GM12872 (cell line): ENCODE results near the gene CAMK1D.

ENCODE experiments used
- CTCF ChIP-seq: IDR thresholded peaks from 3 replicates; pipeline ENCODE4 v1.5.1; 2011; ENCODE audit warnings: low read depth, mild to moderate bottlenecking, low read length, moderate library complexity; ENCODE audit not compliant: insufficient read depth

CAMK1D gene

GRCh38 chr10:12473491-12473890, 124.1 kb downstream of the CAMK1D start:
- TF ChIP-seq CTCF = no peak

- TF ChIP-seq CTCF = no peak
Measured at GRCh38 chr10:12474727-12475412, 125.5 kb downstream of the CAMK1D start.

- no peak for TF ChIP-seq CTCF
Measured at GRCh38 chr10:12476656-12477055, 127.3 kb downstream of the CAMK1D start.

GRCh38 chr10:12479437-12479844, 130.1 kb downstream of the CAMK1D start:
- TF ChIP-seq CTCF = no peak

- TF ChIP-seq CTCF = no peak
Measured at GRCh38 chr10:12479924-12480323, 130.6 kb downstream of the CAMK1D start.

GRCh38 chr10:12480440-12480839, 131.1 kb downstream of the CAMK1D start:
- no peak for TF ChIP-seq CTCF

- no peak for TF ChIP-seq CTCF
Measured at GRCh38 chr10:12481924-12482323, 132.6 kb downstream of the CAMK1D start.
